CD1c-positive myeloid dendritic cell (primary cell): Measurements from ENCODE around the gene VARS1.
A peak's percentile ranks its signal among the peaks of the same experiment; 100 is the strongest.
"Not testable (repeated sequence)": the region's sequence is repeated elsewhere in the genome, so short reads cannot be mapped to it uniquely, and the experiment has no call there.

ENCODE experiments used
- DNase-seq: peaks from one replicate; pipeline ENCODE4 v3.0.0-alpha.2; 2016; ENCODE audit errors: extremely low spot score

VARS1 gene

GRCh38 chr6:31795616-31796298, at the start of gene VARS1:
TSS of gene VARS1 (minus strand) at chr6:31795752. CDS start at chr6:31795217, 535 bp downstream.
- peak; percentile 97 for DNase-seq

- no peak for DNase-seq
Measured at GRCh38 chr6:31844507-31844906, 49.0 kb upstream of the VARS1 start.

- no peak for DNase-seq
Measured at GRCh38 chr6:31842053-31842452, 46.5 kb upstream of the VARS1 start.

- DNase-seq: not testable (repeated sequence)
Measured at GRCh38 chr6:31839779-31840126, 44.2 kb upstream of the VARS1 start.

- no peak for DNase-seq
Measured at GRCh38 chr6:31838968-31839367, 43.4 kb upstream of the VARS1 start.

- DNase-seq: not testable (repeated sequence)
Measured at GRCh38 chr6:31838114-31838553, 42.6 kb upstream of the VARS1 start.

GRCh38 chr6:31837369-31838113, 42.0 kb upstream of the VARS1 start:
- DNase-seq: peak; percentile 1

GRCh38 chr6:31836474-31837368, 41.2 kb upstream of the VARS1 start:
- DNase-seq: peak; percentile 65

- no peak for DNase-seq
Measured at GRCh38 chr6:31836047-31836473, 40.5 kb upstream of the VARS1 start.

GRCh38 chr6:31834367-31835250, 39.1 kb upstream of the VARS1 start:
- DNase-seq: peak; percentile 86

- DNase-seq: peak; percentile 42
Measured at GRCh38 chr6:31831350-31832215, 36.0 kb upstream of the VARS1 start.

- DNase-seq: no peak
Measured at GRCh38 chr6:31830886-31831335, 35.4 kb upstream of the VARS1 start.

GRCh38 chr6:31829633-31830283, 34.2 kb upstream of the VARS1 start:
- peak; percentile 70 for DNase-seq

- DNase-seq: peak; percentile 97
Measured at GRCh38 chr6:31827286-31828079, 31.9 kb upstream of the VARS1 start, which contains the start of gene HSPA1B. TSS of gene HSPA1B (plus strand) at chr6:31827738. CDS start at chr6:31827951, 213 bp downstream.

GRCh38 chr6:31826793-31827285, 31.3 kb upstream of the VARS1 start:
- DNase-seq: no peak

- DNase-seq: no peak
Measured at GRCh38 chr6:31825553-31825952, 30.0 kb upstream of the VARS1 start.

GRCh38 chr6:31823592-31824196, 28.1 kb upstream of the VARS1 start:
- not testable (repeated sequence) for DNase-seq
